Measurements from ENCODE around the gene UBE2E1.
"Not testable (repeated sequence)": the region's sequence is repeated elsewhere in the genome, so short reads cannot be mapped to it uniquely, and the experiment has no call there.

The UBE2E1 gene

GRCh38 chr3:23867838-23868237, 62.1 kb downstream of the UBE2E1 start:
- TF ChIP-seq, protein P1, sequence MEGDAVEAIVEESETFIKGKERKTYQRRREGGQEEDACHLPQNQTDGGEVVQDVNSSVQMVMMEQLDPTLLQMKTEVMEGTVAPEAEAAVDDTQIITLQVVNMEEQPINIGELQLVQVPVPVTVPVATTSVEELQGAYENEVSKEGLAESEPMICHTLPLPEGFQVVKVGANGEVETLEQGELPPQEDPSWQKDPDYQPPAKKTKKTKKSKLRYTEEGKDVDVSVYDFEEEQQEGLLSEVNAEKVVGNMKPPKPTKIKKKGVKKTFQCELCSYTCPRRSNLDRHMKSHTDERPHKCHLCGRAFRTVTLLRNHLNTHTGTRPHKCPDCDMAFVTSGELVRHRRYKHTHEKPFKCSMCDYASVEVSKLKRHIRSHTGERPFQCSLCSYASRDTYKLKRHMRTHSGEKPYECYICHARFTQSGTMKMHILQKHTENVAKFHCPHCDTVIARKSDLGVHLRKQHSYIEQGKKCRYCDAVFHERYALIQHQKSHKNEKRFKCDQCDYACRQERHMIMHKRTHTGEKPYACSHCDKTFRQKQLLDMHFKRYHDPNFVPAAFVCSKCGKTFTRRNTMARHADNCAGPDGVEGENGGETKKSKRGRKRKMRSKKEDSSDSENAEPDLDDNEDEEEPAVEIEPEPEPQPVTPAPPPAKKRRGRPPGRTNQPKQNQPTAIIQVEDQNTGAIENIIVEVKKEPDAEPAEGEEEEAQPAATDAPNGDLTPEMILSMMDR (IDR thresholded peaks at IDR 0.05; ENCODE audit: insufficient read depth, low read depth, low read length, missing control alignments), result no peak
- DNase-seq (ENCODE audit: low read depth), result no peak
- H3K4me3 ChIP-seq (ENCODE audit: low read depth, low read length), result no peak overlapping the region

DNA sequence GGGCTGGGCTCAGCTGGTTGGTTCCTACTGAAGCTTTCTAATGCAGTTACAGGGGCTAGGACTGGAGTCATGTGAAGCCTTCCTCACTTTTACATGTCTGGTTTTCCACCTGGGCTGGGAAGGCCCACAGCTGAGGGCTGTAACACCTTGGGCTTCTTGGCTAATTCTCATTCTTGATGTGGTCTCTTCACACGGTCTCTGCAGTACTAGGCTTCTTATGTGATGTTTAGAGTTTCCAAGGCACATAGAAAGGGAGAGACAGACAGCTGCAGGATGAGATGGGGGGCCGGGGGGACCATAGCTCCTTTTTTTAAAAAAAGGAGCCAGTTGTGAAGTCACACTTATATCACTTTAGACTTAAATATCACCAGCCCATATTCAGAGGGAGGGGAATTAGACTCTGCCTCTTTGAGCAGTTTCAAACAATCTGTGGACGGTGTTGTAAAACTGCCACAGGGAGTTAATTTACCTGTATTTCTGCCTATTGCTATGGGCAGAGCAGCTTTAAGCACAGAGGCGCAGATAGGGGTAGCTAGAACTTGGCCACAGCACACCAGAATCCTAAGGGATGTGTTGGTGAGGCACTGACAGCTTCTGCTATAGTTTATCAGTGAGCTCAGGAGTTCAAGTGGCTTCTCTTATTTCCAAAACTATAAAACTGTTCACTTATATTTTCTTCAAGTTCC, 64.4 kb downstream of the UBE2E1 start:
- TF ChIP-seq, protein P1 (IDR thresholded peaks at IDR 0.05; ENCODE audit: insufficient read depth, low read depth, low read length, missing control alignments), result no peak

GRCh38 chr3:23870663-23871043, 64.9 kb downstream of the UBE2E1 start:
- not testable (repeated sequence) for H3K4me3 ChIP-seq (ENCODE audit: low read depth, low read length); DNase-seq (ENCODE audit: low read depth)

More for the DNA sequence above, 64.4 kb downstream of the UBE2E1 start:
- no peak overlapping the region for H3K4me3 ChIP-seq (ENCODE audit: low read depth, low read length)
- no peak for DNase-seq (ENCODE audit: low read depth)

DNA sequence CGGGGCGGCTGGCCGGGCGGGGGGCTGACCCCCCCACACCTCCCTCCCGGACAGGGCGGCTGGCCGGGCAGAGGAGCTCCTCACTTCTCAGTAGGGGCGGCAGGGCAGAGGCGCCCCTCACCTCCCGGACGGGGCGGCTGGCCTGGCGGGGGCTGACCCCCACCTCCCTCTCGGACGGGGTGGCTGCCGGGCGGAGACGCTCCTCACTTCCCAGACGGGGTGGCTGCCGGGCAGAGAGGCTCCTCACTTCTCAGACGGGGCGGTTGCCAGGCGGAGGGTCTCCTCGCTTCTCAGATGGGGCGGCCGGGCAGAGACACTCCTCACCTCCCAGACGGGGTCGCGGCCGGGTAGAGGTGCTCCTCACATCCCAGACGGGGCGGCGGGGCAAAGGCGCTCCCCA, 65.6 kb downstream of the UBE2E1 start:
- DNase-seq (ENCODE audit: low read depth); H3K4me3 ChIP-seq (ENCODE audit: low read depth, low read length): not testable (repeated sequence)

DNA sequence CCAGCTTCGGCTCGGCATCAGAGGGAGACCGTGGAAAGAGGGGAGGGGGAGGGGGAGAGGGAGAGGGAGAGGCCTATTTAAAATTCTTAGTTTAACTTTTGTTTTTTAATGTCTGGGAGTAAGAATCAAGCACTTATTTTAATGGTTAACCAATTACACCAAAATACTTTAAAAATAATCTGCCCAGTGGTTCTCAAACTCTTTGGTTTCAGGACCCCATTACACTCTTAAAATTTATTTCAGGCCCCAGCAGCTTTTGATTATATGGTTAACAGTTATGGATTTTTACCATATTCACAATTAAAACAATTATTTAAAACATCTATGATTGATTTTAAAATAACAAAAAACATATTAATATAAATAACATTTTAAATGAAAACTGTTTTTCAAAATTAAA, 66.6 kb downstream of the UBE2E1 start:
- DNase-seq (ENCODE audit: low read depth), result no peak
- TF ChIP-seq, protein P1 (IDR thresholded peaks at IDR 0.05; ENCODE audit: insufficient read depth, low read depth, low read length, missing control alignments), result no peak
- H3K4me3 ChIP-seq (ENCODE audit: low read depth, low read length), result no peak overlapping the region

- no peak overlapping the region for H3K4me3 ChIP-seq (ENCODE audit: low read depth, low read length)
- TF ChIP-seq, protein P1 (IDR thresholded peaks at IDR 0.05; ENCODE audit: insufficient read depth, low read depth, low read length, missing control alignments), result no peak
- no peak for DNase-seq (ENCODE audit: low read depth)
These were observed 68.2 kb downstream of the UBE2E1 start for GRCh38 chr3:23873941-23874340.

DNA sequence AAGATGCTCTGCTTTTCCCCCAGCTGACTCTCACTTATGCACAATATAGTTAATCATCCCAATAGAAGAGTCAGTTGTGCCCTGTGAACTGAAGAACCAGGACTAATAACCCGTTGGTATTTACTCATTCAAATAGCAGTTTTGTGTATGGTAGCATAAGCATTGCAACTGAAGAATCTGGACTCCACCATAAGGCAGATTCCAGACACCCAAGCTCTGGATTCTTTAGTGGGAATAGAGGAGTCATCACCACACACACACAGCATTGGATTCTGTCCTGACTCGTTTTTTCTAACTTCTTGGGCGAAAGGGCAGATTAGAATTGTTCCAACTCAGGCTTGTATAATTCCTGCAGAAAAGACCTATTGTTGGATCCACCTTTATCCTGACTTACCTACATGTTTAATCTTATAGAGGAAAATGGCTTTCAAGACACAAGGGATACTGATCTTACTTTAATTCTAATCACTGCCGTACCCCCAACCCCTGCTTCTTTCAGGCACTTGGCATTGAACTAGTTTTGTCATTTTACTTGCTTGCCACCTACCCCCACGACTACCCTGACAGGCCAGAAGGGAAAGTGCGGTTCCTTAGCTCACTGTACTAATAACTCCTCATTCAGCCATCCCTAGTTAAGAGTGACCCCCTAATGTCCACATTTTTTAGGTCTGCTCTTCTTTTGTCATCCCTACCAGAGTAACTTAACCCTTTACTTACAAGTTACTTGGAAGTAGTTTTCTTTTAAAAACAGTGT, 68.8 kb downstream of the UBE2E1 start:
- H3K4me3 ChIP-seq (ENCODE audit: low read depth, low read length), result no peak overlapping the region
- DNase-seq (ENCODE audit: low read depth), result no peak
- TF ChIP-seq, protein P1 (IDR thresholded peaks at IDR 0.05; ENCODE audit: insufficient read depth, low read depth, low read length, missing control alignments), result no peak
